GM19351 (cell line): ENCODE measurements around the gene SRC.

Experiments used
- ATAC-seq: cut with Tn5 transposase; IDR thresholded peaks from one replicate; pipeline ENCODE4 v1.9.1; 2021; ENCODE audit warnings: mild to moderate bottlenecking, moderate library complexity; ENCODE audit not compliant: unreplicated experiment

The SRC gene

DNA sequence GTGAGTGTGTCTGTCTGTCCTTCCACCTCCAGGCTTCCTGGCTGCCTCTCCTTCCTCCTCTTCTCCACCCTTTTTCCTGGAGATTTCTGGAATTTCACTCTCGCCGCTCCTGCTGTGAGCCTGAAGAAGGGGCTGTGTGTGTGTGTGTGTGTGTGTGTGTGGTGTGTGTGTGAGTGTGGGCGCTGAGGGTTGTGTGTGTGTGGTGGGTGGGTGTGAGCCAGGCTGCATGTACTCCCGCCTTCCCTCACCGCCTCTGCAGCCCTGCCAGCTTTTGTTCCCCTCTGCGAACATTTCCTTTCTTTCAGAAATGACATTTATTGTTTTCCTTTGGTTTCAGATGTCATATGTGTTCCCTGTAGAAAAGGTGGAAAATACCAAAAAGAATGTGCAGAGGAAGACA is 76.0 kb downstream of the SRC start:
- ATAC-seq: no peak

DNA sequence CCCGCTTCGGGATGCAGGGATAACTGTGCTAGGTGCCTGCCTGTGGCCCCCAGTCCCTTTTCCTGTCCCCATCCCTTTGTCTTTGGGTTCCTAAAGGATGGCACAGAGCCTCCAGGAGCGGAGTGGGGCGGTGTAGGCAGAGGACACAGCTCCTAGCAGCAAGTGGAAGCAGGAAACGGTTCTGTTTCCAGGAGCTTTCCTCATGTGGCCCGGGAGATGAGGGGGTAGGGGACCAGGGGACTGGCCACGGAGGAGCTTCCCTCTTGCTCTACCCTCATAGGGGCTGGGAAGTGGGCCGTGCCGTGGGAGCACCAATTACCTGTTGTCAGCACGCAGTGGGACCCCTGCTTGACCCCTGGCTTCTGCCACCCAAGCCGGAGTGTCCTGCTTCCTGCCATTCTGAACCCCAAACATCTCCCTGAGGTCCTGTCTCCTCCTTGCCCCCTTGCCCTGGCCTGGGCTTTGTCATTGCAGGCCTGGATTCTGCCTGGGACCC is 76.9 kb downstream of the SRC start:
- no peak for ATAC-seq

DNA sequence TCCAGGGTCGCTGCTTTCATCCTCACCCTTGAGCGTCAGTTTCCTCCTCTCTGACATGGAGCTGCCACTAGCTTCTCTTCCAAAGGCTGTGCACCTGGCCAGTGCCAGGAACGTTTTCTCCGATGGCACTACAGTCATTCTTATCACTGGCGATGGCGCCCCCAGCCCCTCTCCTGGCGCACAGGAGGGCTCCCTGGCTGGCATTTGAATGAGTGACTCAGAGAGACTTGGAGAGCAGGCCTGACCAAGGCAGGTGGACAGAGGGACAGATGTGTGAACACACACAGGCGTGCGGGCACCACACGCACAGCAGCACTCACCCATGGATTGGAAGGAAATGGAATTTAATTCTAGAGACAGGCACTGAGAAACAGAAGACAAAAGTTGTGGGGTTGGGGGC is 77.6 kb downstream of the SRC start:
- ATAC-seq: no peak

DNA sequence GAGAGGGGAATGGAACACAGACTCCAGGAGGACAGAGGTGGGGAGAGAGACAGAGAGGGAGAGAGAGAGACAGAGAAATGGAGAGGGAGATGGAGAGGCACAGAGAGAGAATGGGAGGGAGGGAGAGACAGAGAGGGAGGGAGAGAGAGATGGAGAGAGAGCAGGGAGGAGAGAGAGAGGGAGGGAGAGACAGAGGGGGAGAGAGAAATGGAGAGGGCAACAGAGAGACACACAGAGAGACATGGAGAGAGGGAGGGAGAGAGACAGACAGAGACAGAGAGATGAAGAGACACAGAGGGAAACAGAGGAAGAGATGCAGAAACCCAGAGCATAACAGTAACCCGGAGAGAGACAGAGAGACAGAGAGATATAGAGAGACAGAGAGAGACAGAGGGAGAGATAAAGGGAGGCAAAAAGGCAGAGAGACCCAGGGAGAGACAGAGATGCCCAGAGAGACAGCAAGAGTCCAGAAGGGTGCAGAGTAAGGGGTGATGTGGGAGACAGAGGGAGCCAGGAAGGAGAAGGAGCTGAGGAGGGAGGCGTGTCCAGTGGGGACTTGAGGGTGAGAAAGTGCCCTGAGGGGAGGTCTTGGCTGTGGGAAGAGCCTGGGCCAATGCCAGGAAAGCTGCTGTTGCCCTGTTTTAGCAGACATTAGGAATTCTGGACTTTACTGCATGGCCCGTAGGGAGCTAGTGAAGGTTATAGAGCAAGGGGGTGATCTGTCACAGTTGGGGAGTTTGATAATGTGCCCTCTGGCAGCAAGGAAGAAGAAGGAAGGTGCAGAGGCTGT is 78.3 kb downstream of the SRC start:
- no peak for ATAC-seq

DNA sequence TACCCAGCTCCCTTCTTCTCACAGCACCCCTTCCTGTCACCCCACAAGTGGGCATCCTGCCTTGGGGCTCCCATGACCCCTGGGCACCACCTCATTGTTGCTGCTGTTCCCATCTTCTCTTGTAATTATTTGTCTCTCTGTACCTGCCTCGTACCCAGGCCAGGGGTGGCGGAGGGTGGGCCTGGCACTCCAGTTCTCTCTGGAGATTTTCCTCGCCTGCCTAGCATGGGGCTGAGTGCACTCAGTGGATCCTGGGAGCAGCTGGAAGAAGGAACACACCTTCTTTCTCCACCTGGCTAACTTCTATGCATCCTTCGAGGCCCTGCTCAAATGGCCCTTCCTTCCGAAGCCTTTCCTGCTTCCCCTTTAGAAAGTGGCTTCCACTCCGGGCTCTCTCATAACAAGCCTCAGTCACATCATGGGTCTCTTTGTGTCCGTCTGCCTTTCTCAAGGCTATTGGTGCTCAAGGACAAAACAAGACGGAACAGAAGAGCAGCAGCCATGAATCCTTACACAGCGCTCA is 79.2 kb downstream of the SRC start:
- ATAC-seq: no peak

DNA sequence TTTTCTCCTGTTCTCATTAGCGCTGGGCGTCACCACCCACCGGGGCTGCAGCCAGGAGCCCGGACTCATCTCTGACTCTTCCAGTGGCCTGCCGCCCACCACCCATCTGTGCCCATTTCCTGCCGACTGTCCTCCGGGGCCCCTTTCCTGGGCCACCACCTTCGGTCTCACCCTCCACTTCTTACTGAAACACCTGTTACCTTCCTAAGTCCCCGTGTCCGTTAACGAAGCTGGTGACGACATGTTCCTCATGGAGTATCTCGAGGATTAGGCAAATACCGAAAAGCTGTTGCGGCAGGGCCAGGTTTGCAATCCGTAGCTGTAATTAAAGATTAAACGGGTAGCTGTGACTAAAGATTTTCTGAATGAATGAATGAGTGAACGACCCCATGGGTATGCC is 80.2 kb downstream of the SRC start:
- no peak for ATAC-seq

DNA sequence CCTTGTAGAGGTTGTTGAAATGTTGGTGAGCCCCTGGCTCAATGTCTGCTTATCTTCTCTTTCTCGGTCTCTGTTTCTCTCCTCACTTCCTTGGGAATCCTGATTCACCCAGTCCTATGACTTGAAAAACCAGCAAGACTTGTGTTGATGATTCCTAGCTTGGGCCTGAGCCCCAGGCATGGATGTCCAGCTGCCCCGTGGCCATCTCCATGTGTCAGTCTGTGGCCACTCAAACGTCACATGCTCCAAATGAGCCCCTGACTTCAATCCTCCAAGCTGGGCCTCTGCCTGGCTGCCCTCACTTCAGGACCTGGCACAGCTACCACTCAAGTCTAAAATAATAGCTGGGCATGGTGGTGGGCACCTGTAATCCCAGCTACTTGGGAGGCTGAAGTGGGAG is 81.0 kb downstream of the SRC start:
- ATAC-seq: no peak

DNA sequence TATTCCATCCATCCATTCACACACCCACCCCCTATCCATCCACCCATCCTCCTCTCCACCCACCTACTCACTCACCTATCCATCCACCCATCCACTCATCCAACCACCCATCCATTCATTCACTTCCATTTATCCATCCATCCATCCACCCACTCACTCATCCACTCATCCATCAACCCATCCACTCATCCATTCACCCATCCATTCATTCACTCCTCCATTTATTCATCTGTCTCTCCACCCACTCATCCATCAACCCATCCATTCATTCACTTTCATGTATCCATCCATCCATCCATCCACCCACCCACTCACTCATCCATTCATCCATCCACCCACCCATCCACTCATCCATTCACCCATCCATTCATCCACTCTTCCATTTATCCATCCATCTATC is 84.1 kb downstream of the SRC start:
- no peak for ATAC-seq

DNA sequence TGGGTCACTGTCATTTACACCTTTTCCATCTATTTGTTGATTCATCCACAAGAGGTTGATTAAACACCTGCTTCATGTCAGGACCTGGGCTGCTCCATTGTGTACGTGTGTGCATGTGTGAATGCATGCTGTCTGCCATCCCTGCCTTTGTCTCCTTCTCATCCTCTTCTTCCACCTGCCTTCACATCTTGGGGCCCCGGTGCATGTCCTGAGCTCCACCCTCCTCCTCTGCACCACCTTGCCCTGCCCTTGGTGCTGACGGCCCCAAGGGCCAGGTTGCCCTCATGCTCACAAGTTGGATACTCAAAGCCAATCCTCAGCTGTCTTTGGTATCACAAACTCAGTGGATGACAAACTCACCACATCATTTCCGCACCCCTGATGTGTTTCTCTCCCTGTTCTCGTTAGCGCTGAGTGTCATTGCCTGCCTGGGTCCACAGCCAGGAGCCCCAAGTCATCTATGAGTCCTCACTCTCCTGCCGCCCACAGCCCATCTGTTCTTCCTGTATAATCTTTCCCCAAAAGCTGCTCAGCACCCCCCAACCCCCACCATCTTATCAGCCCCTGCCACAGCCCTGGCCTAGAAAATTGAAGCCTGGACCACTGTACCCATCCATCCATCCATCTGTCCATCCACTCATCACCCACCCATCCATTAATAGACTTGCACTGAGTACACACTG is 85.0 kb downstream of the SRC start:
- no peak for ATAC-seq

DNA sequence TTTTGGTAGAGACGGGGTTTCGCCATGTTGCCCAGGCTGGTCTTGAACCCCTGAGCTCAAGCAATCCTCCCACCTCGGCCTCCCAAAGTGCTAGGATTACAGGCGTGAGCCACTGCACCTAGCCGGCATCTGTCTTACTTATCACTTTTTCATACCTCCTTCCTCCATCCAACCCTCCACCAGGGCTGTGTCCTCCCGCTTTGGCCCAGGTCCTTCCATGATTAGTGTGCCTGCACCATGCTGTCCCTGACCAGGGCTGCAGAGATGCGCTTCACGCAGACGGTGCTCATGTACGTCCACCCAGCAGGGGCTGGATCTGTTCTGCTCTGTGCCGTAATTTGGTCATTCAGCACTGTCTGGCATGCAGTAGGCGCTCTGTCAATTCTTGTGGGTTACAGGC is 85.8 kb downstream of the SRC start:
- no peak for ATAC-seq

DNA sequence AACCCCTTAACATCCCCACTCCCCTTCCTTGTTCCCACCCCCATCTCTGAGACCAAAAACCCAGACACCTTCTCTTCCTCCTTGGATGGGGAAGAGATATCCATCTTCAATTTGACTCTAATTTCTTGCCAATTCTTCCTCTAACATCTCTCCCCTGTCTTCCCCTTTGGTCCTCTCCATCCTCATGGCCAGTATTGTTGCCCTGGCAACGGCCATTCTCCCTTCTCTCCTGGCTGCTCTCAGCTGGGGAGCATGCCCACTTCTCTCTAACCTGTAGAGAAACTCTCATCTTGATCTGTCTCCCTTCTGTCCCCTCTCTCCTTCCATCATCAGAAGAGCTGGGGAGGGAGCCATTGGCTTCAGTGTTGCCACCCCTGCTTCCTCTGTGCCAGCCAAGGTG is 86.7 kb downstream of the SRC start:
- ATAC-seq: no peak

DNA sequence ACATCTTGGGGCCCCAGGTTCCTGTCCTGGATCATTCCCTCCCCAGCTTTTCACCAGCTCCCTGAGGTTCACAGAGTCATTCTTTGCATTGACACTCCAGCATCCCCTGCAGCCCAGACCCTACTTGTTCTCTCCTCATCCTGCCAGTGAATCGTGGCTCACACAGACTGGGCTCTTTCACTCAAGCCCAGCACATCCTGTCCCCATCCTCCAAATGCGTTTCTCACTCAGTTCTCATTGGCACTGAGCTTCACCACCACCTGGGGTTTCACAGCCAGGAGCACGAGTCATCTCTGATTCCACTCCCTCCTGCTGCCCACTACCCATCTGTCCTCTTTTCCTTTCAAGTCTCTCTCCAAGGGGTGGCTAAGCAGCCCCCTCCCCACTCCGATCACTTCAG is 89.7 kb downstream of the SRC start:
- ATAC-seq: no peak

DNA sequence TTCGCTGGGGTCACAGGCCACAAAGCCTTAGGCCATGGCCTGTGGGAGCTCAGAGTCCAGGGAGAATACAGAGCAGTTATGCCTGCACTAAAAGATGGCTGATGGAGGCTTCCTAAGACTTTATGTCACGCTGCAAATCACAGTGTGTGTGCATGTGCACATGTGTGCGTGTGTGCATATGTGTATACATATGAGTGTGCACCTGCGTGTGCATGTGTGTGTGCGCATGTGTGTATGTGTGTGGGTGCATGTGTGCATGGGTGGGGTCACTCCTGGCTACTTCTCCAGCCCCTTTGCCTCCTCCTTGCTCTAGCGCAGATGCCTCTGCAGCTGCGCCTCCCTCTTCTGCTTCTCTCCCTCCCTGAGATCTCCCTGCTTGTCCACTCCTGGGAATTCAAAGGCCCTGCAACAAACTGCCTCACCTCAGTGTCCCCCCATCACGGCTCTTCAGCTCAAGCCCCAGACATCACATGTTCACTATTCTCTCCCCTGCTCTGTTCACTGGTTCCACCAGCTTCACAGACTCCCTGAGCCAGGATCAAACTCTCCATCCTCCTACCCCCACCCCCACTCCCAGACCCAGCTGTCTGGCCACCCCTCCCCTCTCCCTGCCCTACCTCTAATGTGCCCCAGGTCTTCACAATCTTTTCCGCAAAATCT is 90.7 kb downstream of the SRC start:
- ATAC-seq: no peak

DNA sequence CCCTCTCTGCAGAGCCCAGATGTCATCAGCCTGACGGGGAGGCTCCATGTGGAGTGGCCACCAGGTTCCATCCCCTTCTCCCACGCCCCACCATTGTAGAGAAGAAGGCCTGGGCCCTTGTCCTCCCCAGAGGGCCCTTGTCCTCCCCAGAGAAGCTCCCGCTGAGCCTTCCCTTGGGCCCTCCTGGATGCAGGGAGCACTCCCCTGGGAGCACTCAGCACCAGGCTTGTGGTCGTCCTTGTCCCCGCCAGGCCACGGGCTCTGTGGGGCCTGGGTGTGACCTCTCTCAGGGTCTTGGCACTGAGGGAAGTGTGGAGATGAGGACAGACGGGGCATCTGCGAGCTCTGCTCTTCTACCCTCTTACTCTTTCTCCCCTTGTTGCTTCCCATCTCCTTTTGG is 91.7 kb downstream of the SRC start:
- ATAC-seq: no peak

DNA sequence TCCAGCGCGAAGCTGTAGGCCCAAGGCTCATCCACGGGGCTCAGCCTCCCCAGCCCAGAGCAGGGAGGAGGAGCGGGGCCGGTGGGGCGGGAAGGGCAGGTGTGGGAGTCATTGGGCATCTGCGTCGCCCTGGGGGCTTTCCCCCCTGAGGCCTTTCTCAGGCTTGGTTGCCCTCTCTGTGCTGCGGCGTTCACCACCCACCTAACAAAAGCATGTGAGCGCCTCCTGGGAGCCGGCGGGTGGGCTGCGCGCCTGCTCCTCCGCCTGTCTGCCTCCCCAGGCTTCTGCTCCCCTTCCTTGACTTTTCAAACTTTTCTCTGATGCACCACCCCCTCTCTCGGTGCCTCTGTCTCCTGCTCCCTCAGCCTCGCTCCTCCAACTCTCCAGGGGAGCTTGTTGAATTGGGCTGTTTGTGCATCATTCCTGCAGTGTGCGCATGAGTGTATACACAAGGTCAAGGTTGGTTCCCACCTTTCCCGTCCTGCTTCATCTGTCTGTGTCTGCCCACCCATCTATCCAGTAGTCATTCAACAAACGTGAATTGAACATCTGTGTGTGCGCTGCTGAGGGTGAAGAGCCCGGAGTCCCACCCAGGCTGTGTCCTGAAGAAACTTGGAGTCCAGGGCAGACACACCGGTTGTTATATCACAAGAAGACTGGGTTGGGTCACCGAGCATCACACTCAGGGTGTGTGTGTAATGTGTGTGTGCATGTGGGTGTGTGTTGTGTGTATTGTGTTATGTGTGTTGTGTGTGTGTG is 92.7 kb downstream of the SRC start:
- ATAC-seq: no peak

DNA sequence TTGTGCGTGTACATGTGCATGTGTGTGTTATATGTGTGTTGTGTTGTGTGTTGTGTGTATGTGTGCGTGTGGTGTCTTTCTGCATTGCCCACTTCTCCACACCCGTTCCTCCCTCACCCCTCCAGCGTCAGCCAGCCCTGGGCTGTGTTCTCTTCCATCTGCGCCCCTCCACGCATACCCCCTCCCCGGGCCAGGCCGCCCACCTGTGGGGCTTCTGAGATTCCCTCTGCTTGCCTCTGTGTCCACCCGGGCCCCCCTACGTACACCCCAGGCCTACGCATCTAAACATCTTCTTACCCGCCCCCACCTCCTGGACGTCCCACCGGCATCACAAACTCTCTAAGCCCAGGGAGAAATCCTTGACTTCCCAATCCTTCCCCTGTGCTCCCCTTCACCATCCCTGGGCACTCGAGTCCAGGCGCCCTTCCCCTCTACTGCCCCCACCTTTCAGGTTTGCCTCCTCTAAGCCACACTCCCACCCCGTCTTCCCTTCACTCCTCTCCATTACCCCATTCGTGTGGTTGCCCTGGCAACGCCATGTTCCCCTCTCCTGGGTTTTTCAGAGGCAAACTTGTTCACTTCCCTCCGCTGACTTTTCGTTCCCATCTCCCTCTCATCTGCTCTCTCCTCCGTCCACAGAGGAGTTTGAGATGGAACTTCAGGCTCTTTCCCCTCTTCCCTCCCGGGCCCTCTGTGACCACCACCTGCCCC is 93.4 kb downstream of the SRC start:
- no peak for ATAC-seq

DNA sequence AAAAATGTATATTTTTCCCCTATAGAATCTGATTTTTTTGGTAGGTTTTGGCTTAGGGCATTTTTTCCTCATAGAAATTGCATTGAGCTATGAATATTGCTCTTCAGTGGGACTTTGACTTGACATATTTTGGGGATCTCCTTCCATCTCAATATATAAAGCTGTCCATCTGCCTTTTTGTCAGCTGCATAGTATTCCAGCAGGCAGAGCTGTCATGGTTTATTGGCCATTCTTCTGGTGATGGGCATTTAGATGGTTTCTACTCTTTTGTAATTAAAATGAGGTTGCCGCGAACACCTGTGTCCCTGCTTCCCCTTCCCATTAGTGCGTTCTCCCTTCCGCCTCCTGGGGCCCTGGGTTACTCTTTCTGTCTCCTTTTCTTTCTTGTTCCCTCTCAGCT is 95.1 kb downstream of the SRC start:
- no peak for ATAC-seq

DNA sequence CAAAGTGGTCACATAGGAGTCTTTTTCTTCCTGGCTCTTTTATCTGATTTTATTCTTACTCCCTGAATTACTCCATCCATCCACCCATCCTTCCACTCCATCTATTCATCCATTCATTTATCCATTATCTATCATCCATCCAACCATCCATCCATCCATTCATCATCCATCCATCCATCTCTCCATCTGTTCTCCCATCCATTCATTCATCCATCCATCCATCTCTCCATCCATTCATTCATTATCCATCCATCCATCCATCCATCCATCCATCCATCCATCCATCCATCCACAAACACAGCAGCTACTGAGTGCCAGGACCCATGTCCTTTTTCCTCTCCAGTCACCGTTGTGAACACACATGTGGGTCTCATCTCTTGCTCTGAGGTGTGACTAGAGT is 96.6 kb downstream of the SRC start:
- ATAC-seq: no peak

DNA sequence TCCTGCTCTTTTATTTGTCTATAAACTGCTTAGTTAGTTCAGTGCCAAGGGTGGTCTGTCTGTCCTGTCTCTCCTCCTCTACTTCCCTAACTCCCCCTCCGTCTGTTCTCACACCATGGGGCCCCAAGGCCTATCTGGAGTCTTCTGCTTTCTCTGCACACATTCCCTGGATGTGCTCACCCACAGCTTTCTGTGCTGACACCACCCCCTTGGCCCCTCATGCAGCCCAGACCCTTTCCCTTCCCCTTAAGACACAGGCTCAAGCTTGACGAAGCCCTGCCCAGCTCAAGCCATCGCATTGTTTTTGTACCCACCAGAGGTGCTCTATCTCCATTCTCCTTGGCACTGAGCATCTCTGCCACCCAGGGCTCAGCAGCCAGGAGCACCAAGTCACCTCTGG is 97.0 kb downstream of the SRC start:
- no peak for ATAC-seq

DNA sequence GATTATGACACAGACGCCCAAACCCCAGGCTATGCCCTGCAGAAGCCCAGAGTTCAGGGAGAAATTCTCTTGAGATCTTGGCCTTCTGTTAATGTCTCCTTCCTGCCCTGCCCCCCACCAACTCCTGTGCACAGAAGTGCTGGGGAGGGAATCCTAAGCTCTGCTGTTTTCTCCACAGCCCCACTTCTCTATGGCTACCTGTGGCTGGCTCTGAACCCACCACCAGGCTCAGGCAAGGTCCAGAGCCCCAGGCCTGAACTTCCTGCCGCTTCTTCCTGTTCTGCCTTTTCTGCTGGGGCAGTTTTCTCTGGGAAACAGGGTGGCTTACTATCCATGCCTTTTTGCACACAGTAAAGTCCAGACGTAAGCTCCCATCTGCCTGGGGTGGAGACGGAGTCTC is 97.7 kb downstream of the SRC start:
- ATAC-seq: no peak
